Epithelial cell of proximal tubule (primary cell): ENCODE data around the gene STMP1. TPM values are rescaled to one million over a fixed set of nuclear protein-coding genes. Genes with fewer than 3 reads are reported as not detected.

Experiments used
- DNase-seq: peaks from one replicate; pipeline ENCODE4 v3.0.0-alpha.2; 2011; ENCODE audit warnings: low read depth
- H3K4me3 ChIP-seq: 2 replicates; pipeline ENCODE4 v1.5.1; 2011; ENCODE audit warnings: low read depth, mild to moderate bottlenecking, low read length
- CTCF ChIP-seq: conservative IDR thresholded peaks from 2 replicates; pipeline ENCODE4 v1.5.1; 2012; ENCODE audit warnings: low read depth, mild to moderate bottlenecking, low read length
- total RNA-seq: library from RNA; depleted of rRNA; stranded (reverse); fragments of >200 nt; gene quantifications from 2 replicates; pipeline ENCODE4 v1.2.3, GENCODE V29; 2015

Gene STMP1
- total RNA-seq, result 17.1 and 17.6 TPM in 2 replicates

GRCh38 chr7:135662373-135663114 lies at the start of gene STMP1:
Gene STMP1, plus strand, starts transcription at chr7:135662514.
- peak within 1 kb of the TSS; percentile 96 for H3K4me3 ChIP-seq
- peak; percentile 55 for TF ChIP-seq CTCF
- no peak for DNase-seq

GRCh38 chr7:135616136-135616535 lies 46.2 kb upstream of the STMP1 start:
- no peak for DNase-seq
- H3K4me3 ChIP-seq, result no peak overlapping the region
- no peak for TF ChIP-seq CTCF

- no peak for TF ChIP-seq CTCF
- no peak for DNase-seq
- H3K4me3 ChIP-seq, result no peak overlapping the region
These were observed 44.5 kb upstream of the STMP1 start for GRCh38 chr7:135617781-135618180.

- TF ChIP-seq CTCF, result no peak
- no peak for DNase-seq
- no peak overlapping the region for H3K4me3 ChIP-seq
These were observed 43.8 kb upstream of the STMP1 start for GRCh38 chr7:135618510-135618909.

GRCh38 chr7:135620447-135620846 lies 41.9 kb upstream of the STMP1 start:
- H3K4me3 ChIP-seq, result no peak overlapping the region
- no peak for DNase-seq
- no peak for TF ChIP-seq CTCF

GRCh38 chr7:135620980-135621850 lies 41.1 kb upstream of the STMP1 start:
- TF ChIP-seq CTCF, result peak; percentile 95
- peak; percentile 50 for DNase-seq
- H3K4me3 ChIP-seq, result no peak overlapping the region
